HG02852 (cell line): Measurements from ENCODE around the gene MAP2K4.

Experiments used
- ATAC-seq: cut with Tn5 transposase; IDR thresholded peaks from one replicate; pipeline ENCODE4 v1.9.1; 2021; ENCODE audit warnings: mild to moderate bottlenecking, moderate library complexity; ENCODE audit not compliant: unreplicated experiment

MAP2K4 gene

DNA sequence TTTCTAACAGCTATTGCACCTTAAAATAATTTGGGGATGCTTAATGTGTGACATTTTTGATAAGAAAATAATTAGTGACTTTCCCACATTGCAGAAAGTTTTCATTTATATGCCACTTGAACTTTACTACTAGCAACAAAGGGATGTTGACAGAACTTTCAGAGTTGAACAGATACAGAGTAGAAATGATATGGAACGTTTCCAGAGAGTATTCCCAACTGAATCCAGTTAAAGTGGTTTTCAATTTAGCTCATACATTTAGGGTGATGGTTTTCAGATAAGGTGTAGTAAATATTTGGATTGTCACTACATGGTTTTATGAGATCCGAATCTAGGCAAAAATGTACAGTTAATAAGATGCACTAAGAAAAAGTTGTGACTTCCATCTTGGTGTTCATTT, 17.3 kb downstream of the MAP2K4 start:
- no peak for ATAC-seq

DNA sequence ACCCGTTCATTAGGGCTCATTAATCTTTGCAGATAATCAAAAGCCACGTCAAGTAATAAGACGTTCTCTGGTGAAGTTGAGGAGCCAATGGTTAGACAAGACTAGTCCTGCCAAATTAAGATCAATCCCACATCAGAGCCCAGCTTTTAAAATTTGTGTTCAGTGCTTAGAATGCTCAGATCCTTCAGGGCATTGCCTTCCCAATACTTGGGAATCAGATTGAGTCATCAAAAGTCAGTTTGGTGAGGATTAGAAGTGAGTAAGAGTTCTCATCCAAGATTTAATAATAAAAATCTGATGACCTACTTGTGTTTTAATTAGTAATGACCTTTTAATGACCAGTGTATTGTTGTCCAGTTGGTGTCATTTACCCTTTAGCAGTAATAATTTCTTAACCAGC, 19.8 kb downstream of the MAP2K4 start:
- ATAC-seq = no peak

- ATAC-seq = no peak
Measured at GRCh38 chr17:12041312-12041711, 20.6 kb downstream of the MAP2K4 start.

GRCh38 chr17:12043702-12044101, 23.0 kb downstream of the MAP2K4 start:
- ATAC-seq = no peak

DNA sequence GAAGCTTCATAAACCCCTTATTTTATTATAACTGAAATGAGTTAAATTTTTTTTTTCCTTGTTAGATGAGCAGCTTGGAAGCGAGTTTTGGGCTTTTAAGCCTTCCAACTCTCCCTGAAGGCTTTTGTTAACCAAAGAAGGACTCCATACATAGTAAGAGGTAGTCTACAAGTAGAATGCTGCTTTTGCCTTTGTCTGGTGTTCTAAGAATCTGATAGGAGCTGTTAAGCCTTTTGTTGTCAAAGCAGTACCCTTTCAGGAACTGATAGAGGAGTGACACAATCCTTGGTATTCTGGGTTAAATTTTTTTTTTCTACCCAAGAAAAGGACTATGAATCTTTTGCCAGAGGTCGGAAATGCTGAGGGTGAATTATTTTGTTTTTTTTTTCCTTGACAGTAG, 26.1 kb downstream of the MAP2K4 start:
- no peak for ATAC-seq

GRCh38 chr17:12047681-12048376, 27.2 kb downstream of the MAP2K4 start:
- no peak for ATAC-seq

DNA sequence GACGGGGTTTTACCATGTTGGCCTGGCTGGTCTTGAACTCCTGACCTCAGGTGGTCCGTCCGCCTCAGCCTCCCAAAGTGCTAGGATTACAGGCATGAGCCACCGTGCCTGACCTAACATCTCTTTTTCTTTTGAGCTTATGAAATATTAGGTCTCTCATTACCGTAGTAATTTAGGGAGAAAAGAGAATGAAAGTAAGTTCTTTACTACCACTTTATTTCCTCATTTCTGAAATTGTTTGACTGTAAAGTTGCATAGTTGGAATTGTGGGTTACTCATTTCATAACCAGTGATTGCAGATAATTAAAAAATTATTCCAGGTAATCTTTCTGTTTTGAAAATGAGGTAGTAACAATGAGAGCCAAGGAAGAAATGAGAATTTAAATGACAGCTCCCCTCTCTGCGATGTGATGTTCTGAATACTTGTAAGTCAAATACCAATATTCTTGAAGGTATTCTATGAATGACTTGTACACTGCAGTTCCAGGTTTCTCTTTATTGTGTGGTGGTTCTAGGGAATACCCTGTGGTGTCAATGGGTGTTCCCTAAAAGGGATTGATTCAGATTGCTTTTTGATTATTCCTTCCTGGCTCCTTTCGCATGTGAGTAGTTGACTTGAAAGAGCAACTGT, 28.3 kb downstream of the MAP2K4 start:
- ATAC-seq = no peak

DNA sequence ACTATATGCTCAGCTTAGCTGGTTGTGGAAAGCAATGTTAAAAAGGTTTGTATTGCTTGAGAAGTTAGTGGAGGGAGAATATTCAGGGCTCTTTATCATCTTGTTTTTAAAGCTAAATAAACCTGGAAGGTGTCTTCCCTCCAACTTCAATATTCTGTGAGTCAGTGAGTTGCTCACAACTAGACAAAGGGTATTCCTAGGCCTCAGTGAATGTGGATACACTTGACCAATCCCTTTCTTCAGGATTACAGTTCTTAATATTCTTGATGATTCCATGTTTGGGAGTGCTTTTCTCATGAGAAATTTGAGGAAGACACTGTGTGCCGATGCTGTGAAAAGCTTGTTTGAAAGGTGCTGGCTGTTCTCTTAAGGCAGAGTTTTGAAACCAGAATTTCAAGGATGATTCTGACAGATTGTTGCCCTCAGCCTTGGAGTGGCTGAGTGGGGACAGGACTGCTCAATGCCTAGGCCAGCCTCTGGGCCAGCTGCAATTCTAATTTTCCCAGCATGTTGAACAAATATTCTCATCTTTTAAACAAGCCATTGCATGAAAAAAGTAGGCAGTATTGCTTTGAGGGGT, 30.1 kb downstream of the MAP2K4 start:
- no peak for ATAC-seq

DNA sequence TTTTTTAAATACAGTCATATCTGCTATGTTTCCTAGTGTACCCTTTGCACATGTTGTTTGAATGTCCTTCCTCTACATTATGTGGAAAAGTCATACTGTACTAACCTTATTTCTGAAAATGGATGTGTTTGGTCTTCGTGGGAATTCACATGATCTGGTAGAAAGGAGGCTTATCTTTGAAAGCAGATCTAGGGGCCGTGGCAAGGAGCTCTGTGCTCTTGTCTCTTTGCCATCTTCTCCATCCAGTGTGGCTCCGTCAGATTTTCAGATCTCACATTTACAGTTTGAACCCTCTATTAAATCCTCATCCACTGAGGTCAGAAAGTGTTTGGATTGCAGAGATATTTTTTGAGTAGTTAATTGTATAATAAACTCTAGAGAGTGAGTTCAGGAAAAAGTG, 32.9 kb downstream of the MAP2K4 start:
- ATAC-seq = no peak

DNA sequence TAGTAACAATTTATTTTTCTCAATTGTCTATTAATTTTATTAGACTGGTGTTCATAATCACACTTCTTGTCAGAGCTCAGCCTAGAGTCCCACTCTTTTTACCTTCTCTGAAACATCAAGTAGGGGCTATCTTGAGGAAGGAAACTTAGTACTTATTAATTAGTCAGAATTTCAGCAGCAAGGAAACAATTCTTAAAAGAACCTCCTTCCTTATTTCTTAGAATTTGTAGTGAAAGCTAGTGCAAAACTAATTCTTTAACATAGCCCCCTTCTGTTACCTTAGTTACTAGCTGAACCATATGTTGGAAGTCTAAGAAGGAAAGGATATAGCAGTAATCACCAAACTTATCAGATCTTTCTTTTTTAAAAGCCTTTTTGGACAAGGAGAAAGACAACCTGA, 35.2 kb downstream of the MAP2K4 start:
- no peak for ATAC-seq

DNA sequence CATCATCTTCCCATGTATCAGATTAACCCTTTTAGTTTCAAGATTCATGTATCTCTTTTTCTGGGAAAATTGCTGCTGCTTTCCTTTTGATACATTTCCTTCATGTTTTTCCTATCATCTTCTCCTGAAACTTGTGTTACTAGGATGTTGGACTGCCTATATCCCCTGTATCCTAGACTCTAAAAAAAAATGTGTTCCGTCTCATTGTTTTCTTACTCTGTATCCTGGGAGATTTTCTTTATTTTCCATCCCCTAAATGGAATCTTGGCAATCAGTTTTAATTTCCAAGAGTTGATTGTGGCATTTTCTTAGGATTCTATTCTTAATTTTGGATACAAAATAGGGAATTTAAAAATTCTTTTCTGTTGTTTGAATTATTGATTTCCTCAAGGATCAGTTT, 36.8 kb downstream of the MAP2K4 start:
- no peak for ATAC-seq

DNA sequence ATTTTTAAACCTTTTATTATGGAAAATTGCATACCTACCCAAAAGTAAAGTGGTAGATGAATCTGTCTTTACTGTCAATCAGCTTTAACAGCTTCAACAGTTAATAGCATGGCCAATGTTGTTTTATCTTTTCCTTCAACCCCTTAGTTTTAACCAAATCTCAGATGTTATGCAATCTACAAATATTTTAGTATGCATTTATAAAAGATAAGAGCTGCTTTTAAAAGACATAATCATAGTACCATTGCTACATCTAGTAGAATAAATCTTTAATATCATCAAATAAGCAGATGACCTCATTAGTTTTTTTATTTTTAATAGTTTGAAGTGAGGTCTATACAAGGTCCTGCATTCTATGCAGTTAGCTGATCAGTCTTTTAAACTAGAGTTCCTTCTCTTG, 37.9 kb downstream of the MAP2K4 start:
- ATAC-seq = no peak

- ATAC-seq = no peak
Measured at GRCh38 chr17:12062249-12062648, 41.6 kb downstream of the MAP2K4 start.

DNA sequence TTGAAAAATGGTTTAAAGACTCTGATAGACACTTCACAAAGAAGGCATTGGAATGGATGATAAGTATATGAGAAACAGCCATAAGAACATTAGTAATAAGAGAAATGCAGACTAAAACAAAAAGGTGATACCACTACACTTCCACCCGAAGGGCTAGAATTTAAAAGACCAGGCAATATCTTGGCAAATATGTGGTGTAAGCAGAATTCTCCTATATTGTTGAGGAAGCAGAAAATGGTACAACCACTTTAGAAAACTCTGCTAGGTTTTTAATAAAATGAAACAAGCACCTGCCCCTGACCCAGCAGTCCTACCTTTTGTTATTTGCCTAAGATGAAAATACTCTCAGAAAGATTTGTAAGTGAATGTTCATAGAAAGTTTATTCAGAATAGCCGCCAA, 43.7 kb downstream of the MAP2K4 start:
- no peak for ATAC-seq

- ATAC-seq = no peak
Measured at GRCh38 chr17:12067485-12067884, 46.8 kb downstream of the MAP2K4 start.

DNA sequence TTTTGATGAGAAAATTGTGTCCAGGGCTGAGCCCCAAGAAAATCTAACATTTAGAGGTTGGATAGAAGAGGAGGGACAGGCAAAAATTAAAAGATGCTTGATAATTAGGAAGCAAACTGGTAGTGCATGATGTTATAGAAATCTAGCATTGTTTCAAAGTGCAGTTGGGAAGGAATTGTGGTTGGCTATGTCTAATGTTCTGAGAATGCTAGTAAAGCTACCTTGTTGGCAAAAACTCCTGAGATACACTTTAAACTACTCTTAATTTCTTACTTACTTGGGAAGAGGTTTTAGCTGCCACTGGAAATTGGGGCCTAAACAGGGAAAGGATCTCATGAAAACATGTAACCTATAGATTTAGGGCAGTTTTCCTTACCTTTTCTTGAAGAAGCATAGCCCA, 48.3 kb downstream of the MAP2K4 start:
- ATAC-seq = no peak

GRCh38 chr17:12070561-12070960, 49.9 kb downstream of the MAP2K4 start:
- ATAC-seq = no peak

DNA sequence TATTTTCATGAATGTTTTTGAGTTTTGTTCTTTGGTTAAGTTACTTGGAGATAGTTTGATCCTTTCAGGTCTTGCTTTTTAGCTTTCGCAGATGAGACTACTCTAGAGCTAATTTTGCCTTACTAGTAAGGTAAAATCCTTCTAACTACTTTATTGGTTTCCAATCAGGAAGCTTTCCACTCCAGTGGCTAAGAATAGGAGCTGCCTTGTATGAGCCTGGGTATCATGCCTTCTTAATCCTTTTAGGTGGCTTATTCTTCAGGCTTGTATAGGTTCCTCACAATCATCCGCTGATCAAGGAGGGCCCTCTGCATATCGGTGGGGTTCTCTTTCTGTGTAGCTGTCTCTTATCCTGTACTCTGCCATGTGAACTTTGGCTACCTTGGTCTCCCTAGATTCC, 53.7 kb downstream of the MAP2K4 start:
- ATAC-seq = no peak

DNA sequence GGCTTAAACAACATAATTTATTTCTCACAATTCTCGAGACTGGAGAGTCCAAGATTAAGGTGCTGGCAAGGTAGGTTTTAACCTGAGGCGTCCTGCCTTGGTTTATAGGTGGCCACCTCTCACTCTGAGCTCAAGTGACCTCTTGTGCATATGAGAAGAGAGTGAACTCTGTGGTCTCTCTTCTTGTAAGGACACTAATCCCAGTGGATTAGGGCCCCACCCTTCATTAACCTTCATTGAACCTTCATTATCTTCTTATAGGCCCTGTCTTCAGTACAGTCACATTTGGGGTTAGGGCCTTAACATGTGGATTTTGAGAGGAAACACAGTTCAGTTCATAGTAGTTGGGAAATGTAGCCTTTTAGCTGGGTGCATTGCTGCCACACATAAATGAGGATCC, 57.1 kb downstream of the MAP2K4 start:
- no peak for ATAC-seq

- no peak for ATAC-seq
Measured at GRCh38 chr17:12078791-12079190, 58.1 kb downstream of the MAP2K4 start.

- no peak for ATAC-seq
Measured at GRCh38 chr17:12081720-12082119, 61.0 kb downstream of the MAP2K4 start.

DNA sequence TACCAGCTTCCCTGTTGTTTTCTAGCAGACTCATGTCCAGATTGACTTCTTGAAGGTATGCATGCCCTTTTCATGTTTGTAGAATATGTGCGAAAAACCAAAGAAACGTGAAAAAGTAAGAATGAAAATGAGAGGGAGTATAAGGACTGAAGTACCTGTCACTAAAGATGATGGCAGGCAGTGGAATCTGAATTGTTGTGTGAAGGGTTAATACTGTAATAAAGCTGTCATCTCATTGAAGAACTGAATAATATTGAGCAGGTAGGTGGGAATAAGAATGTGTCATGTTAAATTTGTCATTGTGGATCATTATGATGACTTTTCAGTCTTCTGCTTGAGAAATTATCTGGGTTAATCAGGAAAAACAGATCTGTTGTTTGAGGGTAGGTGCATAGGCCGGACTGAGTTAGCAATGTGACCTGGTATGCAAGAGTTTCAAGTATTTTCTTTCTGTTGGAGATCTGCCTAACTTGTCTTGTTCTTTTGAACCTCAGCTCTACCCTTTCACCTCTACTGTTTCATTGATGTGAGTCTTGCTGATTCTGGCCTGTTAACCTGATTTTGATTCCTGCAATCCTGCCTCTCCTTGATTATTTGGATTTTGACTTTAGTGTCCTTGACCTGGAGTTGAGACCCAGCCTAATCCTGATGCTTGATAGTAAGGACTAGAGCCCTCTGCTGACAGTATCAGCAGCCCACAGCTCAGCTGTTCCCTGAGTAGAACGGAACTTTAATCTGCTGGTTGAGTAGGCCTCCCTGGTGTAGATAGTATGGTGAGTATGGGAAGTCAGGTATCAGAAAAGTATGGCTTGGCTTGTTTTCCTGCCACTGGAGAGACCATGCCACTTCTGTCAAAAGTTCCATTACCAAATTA, 64.6 kb downstream of the MAP2K4 start:
- ATAC-seq = no peak
